DMS53 (cell line): ENCODE results near the gene GLA.
A peak's percentile ranks its signal among the peaks of the same experiment; 100 is the strongest.

Experiments used
- DNase-seq: peaks from one replicate; lab custom pipeline; 2025; lab: John Stamatoyannopoulos, UW

The GLA gene

DNA sequence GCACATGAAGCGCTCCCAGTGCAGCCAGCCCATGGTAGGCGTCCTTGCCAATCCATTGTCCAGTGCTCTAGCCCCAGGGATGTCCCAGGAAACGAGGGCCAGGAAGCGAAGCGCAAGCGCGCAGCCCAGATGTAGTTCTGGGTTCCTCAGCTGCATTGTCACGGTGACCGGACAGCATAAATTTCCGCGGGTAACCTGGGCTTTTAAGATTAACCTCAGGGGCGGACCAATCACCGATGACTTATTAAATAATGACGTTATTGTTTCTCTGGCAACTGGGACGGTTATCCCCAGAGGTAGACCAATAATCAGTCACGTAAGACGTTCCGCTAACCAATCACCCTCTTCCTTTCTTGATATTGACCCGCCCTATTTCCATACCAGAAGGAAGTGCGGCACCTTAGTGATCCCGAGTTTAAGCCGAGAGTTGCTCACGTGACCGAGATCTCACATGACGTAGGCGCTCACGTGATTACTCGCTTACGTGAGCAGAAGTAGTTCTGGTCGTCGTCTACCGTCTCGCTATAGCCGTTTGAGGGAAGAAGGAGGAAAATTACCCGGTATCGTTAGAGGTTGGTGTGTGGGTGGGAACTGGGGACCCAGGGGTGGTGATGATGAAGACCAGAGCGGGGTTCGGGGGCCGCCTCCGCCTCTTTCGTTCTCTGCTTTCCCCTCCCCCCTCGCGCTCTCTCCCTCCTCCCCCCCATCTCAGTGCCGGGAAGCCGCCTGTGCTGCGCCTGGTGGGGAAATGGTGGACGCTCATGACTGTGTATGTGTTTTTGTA lies at the start of gene GLA, which contains the start of gene HNRNPH2:
Gene GLA, minus strand, starts transcription at position 178 of the 784 bp plus-strand sequence. Its CDS starts 22 bp downstream, at position 156.
Gene HNRNPH2, plus strand, starts transcription at position 475 of the 784 bp plus-strand sequence. CDS start 3,767 bp downstream, outside the sequence.
- peak; percentile 99 for DNase-seq

DNA sequence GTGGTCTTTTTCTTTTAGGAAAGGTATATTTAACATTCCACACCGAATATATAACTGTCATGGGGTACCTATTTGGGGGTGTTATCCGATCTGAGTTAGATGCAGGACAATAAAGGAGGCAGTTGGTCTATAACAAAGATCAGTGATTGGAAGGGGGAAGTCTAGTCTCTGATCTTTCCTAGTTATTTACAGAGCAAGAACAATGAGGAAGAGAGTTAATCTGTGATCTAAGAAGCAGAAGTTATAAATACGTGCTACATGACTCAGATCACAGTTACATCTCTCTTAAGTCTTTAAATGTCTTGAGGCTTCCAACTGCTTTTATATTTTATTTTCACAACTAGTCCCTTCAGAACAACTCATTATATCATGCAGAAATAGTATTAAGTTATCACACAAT lies 44.3 kb upstream of the GLA start:
- DNase-seq, result no peak

DNA sequence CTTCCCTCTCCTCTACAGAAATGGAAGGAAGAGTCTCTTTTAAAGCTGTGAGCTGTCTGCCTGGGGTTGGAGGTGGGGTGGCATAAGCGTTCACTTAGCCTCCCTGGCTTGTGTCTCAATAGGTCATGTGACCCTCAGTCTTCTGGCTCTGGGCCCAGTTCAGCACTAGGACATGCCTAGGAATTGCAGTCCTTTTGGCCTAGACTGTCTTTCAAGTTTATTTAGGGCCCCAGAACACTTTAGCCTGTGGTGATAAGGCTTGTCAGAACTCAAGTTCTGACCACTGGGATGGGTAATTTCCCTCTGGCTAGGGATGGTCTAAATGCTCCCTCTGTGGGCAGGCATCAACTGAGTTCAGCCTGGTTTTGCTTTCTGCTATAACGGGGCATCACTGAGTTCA lies 43.2 kb upstream of the GLA start:
- no peak for DNase-seq

DNA sequence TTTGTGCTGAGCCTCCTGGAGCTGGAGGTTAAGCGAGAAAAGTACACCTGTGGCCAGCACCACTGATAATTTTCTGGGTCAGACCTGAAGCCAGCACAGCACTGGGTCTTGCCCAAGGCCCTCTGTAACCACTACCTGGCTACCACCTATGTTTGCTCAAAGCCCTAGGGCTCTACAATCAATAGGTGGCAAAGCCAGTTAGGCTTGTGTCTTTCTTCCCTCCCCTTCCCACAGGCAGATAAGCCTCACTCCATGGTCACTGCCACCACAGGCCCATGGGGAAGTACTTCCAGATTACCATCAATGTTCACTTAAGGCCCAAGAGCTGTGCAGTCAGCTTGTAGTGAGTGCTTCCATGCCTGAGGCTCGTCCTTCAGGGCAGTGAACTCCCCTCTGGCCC lies 42.4 kb upstream of the GLA start:
- DNase-seq, result no peak

DNA sequence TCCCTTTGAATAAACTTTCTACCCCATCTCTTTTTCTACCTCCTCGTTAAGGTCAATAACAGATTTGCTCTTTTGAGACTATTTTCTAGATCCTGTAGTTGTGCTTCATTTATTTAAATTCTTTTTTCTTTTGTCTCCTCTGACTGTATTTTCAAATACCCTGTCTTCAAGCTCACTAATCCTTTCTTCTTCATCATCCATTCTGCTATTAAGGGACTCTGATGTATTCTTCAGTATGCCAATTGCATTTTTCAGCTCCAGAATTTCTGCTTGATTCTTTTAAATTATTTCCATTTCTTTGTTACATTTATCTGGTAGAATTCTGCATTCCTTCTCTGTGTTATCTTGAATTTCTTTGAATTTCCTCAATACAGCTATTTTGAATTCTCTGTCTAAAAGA lies 41.6 kb upstream of the GLA start:
- DNase-seq, result no peak

DNA sequence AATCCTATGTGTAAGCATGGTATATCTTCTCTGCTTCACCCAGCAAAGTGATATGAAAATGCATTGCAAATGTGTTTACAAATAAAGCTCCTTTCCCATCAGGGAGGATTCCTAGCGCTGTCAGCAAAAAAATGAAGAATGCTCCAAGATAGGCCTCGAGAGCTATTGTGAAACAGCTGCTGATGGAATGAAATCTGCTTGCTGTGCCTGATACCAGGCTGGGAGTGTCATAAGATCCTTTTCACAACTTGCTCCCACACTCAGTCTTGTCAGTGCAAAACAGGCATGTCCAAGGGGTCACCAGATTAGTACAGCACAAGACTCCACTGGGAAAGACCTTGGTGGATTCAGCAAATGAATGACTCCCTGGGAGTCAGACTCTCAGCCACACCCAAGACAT lies 34.4 kb upstream of the GLA start:
- DNase-seq, result no peak

DNA sequence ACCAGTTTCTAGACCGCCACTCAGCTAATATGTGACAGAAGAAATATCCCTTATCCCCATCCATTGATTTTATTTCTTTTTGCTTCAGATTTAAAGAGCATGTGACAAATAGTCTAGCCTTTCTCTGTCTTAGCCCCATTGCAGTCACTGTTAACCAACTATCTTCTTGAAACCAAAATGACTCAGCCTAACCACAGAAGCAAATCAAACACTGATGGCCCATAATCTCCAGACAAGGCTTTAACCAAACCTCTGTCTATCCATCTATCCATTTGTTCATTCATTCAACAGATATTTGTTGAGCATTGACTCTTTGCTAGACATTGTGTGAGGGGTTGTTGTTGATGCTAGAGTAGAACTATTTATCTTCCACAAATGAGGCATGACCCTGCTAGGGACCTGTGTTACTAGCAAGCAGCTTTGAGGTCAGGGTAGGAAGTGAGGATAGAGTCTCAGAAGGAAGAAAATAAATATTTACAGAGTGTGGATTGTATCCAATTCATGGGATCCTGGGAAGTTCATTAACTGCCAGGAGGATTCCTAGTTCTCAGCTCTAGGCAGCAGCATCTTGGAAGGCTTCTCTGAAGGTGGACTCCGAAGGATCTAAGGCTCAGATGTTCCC lies 22.8 kb upstream of the GLA start:
- DNase-seq, result peak; percentile 49

DNA sequence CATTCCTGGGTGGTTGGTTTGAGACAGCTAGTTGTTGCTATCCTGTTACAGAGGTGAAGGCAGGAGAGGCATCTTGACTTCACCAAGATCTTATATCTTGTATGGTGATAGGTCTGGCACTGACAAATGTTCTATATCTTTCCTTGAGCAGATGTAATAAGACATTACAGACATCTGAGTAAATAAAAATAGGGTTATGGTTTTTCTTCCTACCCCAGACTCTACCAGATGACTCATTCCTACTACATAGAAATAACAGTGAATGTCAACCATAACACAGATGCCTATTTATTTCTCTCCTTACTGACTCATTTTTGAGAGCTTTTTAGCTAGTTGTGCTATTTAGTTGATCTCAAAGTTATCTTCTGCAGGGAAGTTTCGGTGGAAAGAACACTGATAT lies 22.2 kb upstream of the GLA start:
- peak; percentile 20 for DNase-seq

DNA sequence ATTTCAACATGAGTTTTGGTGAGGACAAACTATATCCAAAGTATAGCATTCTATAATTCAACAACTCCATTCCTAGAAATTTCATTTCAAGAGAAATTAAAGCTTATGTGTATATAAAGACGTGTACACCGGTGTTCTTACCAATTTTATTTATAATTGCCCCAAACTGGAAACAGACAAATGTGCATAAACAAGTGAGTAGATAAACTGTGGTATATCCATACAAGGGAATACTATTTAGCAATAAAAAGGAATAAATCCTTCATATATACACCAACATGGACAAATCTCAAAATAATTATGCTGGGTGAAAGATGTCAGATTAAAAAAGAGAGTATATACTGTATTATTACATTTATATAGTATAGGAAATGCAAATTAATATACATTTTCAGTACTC lies 20.2 kb upstream of the GLA start:
- no peak for DNase-seq

DNA sequence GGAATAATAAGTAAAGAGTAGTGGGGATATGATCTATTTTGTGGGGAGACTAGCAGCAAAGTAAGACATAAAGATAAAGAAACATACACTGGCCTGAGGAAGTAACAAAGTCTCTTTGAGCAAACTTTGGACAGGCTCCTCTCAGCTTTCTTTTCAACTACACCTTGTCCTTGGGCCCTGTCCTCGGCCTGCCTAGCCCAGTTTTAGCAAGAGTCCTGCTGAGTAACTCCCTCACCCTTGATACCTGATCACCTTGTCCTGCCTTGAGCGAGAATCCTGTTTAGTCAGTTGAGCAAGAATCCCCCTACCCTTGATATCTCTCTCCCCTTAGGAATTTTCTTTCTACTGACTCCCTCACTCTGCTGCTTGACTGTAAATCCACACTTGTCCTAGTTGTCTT lies 11.8 kb upstream of the GLA start:
- no peak for DNase-seq

DNA sequence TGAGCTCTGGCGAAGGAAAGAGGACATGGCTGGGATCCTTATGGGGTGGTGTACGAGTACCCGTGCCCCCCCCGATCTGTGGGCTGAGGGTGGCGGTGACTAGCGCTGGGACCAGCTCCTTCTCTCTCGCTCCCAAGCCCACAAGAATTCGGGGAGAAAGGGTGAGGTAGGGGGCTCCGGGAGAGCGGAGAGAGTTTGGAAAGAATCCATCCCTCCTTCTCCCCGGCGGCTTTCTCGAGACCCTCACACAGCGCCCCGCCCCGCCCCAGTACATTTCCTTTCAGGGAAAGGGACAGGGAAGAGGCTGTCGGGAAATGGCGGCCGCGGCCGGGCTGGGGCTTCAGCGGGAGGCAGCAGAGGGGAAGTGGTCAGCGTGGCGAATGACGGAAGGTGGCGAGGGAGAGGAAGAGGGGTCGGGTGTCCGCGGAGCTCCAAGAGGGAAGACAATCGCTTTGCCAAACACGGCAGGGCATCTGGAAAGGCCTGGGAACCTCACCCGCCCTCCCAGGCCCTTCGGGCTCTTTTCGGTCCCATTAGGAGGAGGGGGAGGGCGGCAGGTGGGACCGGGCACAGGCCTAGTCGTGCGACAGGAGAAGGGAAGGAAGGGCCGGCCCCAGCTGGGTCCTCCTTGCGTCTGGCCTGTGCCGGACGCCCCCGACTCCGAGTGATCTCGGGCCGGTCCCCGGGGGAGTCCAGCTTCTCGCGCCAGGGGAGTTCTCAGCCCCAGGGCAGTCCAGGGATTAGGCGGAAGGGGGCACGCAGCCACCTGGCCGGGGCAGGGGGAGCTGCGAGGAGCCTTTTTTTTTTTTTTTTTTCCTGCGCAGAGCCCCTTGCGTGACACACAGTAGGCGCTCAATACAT lies 10.5 kb upstream of the GLA start:
- peak; percentile 78 for DNase-seq

DNA sequence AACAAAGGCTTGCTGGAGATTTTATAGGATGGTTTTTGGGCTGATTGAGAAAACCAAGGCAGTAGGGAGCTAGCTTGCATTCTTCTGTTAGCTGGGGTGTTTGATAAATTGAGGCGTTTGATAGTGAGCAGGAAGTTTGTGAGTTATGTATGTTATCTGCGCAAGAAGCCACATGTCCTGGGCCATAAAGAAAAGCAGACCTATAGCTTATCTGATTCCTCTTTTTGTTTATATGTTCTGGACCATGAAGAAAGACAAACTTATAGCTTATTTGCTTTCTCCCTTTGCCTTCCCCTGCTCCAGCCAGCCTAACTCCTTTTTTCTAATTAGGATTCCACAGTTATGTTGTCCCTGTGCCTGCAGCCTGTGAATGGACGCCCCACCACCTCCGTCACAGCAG lies 9.5 kb upstream of the GLA start:
- no peak for DNase-seq

DNA sequence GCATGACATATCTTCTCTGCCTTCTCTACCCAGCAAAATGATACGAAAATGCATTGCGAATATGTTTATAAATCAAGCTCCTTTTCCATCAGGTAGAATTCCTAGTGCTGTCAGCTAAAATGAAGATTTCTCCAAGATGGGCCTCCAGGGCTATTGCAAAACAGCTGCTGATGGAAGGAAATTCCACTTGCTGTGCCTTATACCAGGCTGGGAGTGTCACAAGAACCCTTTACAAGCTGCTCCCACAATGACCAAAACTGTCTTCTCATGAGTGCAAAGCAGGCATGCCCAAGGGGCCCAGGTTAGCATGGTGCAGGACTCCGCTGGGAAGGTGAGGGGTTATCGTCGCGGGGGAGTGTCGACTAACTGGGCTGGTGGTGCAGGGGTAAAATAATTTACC lies 9.0 kb upstream of the GLA start:
- no peak for DNase-seq

DNA sequence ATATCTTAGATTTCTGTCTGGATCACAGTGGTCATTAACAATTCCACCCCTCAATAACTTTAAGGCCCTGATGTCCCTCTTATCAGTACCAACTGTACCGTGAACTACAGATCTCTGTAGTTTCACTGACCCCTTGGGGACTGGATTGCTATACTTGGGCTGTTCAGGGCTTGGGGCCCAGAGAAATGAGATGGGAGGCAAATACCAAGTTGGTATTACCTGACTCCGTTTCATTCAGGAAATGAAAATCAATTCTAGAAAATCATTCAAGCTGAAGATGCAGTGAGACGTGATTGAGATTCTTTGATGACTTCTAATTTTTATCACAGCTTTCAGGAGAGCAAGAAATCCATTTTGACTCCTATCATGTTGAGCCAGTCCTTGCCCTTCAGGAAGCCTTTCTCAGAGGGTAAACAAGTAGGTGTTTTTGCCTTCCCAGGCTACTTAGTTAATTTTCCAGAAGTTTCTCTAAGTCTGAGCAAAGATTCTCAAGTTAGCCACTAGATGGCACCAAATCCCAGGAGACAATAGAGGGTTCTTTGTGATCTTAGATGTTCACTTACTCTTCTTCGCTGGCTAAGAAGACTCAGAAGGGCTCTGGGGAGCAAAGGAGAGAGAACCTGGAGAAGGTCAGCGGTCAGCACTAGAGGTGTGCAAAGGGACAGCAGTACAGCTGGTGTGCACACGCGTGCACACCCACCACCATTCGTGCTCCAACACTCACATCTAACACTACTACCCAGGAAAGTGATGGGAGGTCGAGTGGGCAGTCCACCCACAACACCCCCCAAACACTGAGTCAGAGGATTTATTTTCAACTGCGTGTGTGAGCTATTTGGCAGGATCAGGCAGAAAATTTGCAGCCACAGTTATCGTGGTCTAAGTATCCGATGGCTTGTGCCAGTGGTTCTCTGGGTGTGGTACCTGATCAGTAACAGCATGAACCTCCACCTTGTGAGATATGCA lies 7.7 kb upstream of the GLA start:
- peak; percentile 76 for DNase-seq

DNA sequence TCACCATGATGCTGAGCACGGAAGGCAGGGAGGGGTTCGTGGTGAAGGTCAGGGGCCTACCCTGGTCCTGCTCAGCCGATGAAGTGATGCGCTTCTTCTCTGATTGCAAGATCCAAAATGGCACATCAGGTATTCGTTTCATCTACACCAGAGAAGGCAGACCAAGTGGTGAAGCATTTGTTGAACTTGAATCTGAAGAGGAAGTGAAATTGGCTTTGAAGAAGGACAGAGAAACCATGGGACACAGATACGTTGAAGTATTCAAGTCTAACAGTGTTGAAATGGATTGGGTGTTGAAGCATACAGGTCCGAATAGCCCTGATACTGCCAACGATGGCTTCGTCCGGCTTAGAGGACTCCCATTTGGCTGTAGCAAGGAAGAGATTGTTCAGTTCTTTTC lies 4.3 kb upstream of the GLA start:
- no peak for DNase-seq

DNA sequence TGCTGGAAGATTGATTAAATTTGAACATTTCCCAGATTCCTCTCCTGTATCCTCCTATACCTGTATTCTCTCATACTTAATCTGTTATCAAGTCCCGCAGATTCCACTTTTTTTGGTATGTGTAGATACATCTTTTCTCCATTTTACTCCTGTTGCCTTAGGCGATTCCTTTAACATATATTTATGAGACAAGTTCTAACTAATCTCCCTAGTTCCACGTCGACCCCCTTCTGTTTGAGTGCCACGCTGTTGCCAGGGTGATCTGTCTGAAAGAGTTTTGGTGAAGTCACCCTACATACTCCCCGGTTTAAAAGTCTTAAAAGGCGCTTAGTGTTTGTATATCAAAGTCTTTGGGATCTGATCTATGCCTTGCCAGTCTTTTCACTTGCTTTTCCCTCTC lies 2.7 kb upstream of the GLA start:
- no peak for DNase-seq

DNA sequence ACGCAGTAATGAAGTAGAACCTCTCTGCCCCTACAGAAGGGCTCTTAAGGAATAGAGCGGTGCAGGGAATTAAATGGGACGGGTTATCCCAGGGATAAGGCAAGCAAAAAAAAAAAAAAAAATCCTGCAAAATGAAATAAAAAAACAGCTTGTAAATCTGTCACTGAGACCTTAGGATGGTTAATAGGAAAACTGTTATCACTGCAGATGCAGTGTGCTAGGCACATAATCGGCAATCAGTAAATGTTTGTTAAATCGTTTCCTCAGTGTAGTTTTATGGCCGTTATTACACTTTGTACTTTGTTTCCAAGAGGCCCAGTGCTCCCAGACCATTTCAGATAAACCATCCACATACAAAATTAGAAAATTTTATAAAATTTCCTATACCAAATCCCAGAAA lies 1.3 kb upstream of the GLA start:
- DNase-seq, result peak; percentile 32

DNA sequence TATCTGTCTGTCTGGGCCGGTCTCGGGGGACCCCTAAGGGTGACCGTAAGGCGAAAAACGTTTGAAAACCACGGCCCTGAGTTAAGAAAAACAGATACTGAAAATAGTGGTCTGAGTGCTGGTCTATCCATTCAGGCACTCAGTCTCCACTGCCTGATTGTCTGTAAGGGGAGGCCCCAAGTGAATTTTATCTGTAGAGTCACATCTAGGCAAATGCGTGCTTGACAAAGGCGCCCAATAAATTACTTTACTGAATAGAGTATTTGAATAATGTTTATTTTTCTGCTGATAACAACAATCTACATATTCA lies 762 bp upstream of the GLA start:
- no peak for DNase-seq

DNA sequence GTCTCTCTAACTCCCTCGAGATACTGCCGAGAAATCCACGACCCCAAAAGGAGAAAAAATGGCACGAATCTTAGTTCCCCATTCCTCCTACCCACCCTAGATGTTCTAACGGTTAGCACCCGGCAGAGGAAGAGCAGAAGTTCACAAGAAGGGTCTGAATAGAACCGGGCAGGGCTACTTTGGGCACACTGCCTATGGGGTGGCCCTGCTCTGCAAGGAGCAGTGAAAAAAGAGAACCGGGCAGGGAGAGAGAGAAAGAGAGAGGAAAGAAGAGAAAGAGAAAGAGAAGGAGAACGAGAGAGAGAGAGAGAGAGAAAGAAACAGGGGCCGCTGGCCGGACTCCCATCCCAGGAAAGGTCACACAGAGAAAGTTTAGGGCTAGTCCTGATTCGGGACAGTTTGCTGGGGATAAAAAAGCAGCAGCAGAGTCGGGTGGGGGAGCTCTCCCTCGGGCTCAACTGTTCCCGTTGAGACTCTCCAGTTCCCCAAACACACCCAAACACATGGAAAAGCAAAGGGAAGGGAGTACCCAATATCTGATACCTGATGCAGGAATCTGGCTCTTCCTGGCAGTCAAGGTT lies 468 bp downstream of the GLA start:
- peak; percentile 53 for DNase-seq

DNA sequence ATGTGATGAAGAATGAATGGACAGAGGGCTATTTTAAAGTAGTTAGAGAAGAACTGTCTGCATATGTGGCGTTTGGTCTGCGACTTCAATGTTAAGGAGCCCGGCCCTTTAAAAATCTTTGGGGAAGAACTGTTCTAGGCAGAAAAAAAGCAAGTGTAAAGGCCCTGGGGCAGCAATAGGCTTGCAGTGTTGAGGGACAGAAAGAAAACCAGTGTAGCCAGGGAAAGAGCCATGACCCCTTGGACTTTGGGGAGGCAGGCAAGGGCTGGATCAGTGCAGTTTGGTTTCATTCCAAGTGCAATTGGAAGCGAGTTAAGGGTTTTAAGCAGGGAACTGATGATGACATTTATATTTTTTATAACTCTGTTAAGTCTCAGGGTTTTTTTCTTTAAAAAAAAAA lies 7.9 kb downstream of the GLA start:
- DNase-seq, result no peak

DNA sequence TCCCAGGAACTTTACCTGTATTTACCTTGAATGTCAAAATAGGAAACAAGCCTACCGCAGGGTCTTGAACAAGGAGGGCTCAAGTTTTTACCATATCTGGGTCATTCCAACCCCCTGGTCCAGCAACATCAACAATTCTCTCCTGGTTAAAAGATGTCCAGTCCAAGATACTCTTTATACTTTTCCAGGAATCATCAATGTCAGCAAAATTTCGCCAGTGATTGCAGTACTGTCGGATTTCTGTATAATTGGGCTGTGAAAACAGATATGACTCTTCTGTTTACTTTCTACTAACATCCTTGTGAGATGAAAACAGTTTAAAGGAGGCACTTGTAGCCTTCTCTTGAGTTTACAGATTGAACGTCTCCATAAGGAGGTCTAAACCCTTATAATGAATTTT lies 9.0 kb downstream of the GLA start:
- no peak for DNase-seq
